Renal cortical epithelial cell (primary cell): ENCODE data around the gene HOXA3. TPM values are rescaled to one million over a fixed set of nuclear protein-coding genes. Genes with fewer than 3 reads are reported as not detected.

Experiments used
- DNase-seq: peaks from one replicate; pipeline ENCODE4 v3.0.0-alpha.2; 2011; ENCODE audit warnings: low read depth
- total RNA-seq: library from RNA; depleted of rRNA; stranded (reverse); fragments of >200 nt; gene quantifications from 2 replicates; pipeline ENCODE4 v1.2.3, GENCODE V29; 2014

HOXA3 gene
- total RNA-seq, 1 donor from 2014 or later: 7.2 TPM

- DNase-seq: no peak
Measured at GRCh38 chr7:27178366-27178765, 26.0 kb upstream of the HOXA3 start.

DNA sequence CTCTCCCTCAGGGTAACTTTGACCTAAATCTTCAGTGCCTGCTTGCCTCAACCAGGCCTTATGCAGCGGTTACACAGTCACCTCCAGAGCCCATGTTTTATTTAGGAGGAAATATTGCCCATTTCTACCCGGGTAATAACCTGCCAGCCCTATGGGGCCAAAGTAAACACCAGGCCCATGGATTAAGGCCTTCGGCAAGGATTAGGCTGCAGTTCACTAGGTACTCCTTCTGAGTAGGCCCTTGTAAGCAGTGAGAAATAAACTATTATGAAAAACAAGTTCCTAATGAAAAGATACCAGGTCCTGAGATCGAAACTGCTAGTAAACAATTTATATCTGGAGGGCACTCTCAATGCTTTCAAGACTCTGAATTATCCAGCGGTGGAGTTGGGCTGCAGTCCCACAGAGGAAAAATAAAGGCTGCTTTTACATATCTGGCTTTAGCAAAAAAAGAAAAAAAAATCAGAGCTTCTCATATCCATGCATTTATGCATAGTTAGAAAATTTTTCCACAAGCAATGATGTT, 25.5 kb upstream of the HOXA3 start:
- DNase-seq: no peak

DNA sequence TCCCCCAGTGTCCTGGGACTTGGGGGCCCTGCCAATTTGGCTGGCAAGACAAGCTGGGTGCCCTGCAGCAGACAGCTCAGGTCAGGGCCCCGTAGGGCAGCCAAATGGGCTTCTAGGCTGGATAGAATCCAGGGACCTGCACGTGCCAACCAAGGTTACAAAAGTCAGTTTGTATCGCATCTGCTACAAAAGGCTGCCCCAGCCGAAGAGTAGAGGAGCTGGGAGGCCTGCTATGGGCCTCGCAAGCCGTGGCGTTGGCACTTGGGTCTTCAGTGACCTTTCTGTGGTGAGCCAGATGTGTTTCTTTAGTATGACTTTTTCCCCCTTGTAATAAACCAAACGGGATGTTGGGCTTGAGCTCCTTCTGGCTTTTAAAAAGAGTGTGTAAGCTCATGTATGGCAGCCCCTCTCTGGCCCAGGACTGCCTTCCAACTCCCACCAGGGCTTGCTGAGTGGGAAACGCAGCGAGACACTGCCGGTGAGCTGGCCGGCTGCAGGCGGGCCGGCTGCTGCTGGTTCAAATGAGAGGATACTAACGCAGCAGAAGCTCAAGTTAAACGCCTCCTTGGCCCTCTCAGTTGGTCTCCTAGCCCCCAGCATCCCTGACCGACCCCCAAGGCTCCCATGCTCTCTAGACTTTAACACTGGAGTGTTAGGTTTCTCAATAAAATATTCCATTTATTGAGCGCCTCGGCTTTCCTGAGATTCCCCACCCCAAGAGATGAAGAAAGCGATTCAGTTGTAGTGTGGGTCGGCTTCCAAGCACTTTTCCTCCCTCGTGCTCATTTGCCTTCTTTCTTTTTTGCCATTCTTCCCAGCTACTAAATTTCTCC, 24.8 kb upstream of the HOXA3 start:
- DNase-seq: no peak

GRCh38 chr7:27176524-27176845, 24.1 kb upstream of the HOXA3 start:
- DNase-seq: no peak

DNA sequence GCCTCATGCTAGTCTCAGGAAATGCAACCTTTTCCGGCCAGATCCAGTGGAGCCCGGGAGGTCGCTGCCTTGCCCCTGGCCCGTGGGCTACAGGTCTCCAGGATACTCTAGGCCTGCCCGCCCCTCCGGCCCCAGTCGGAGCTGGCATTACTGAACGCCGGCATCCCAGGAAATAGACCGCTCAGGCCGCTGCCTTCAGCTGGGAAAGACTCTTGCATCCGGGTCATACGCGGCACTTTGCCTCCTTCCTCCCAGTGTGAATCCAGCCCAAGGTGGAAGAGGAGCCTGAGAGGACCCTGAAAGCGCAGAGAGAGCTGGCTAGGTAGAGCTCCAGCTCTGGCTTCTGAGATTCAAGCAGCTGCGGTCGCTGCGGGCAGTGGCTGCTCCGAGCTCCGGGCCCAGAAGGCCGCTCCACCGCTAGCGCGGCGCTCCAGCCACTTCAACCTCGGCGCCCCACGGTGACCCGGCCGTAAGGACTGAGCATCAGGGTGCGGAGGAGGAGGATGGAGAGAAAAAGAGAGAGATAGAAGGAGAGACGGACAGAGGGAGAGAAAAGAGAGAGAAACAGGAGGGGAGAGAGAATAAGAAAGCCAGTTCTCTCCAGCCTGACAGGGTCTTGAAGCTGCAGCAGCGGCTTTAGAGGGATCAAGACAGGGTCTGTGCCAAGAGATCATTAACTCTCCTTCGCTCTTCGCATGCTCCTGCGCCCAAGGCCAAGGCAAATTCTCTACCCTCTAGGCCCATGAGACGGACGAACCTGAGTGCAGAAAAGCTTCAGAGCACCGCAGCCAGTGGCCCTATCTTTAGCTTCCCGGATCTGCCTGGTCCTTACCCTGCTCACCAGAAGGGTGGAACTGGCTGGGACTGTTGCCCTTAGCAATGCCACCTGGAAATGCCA, 23.5 kb upstream of the HOXA3 start:
- no peak for DNase-seq

GRCh38 chr7:27174874-27175625, 22.7 kb upstream of the HOXA3 start:
- peak; percentile 86 for DNase-seq

DNA sequence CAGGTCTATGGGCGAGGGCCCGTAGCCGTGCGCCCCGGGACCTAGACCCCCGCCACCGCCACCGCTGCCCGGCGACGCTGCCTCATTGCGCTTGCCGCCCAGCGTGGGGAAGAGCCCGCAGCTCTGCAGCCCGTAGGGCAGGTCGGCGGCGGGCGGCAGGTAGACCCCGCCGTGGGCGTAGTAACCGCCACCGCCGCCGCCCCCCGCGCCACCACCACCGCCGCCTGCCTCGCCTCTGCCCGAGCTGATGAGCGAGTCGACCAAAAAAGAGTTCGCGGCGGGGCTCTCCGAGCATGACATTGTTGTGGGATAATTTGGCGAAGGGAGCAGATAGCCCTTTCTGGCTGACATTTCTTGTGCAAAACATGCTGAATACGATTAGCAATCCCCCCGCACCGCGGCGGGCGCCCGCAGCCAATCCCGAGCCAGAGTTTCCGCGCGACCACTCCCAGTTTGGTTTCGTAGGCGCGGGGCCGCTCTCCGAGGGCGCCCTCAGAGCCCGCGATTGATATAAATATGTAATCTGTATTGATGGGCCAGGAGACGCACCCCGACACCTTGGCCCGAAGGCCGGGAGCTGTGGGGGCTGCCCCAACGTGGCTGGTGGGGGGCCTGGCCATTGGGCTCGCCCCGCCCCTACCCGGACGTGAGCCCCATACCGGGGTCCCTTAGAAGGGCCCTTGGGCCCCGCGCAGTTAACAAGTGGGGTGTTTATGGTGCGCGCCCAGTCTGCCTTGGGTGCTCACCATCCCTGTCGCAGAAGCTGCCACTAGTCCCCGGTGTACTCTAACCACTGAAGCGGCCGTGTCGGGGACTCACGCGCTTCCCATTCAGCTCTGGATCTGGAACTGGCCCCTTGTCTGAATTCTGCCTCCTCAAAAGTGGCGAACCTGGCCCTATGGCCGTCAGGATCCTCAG, 21.8 kb upstream of the HOXA3 start, which contains the start of gene HOXA10:
TSS of gene HOXA10 (minus strand) at position 365 of the 918 bp plus-strand sequence. CDS start at position 351, 14 bp downstream.
- DNase-seq: peak; percentile 53

DNA sequence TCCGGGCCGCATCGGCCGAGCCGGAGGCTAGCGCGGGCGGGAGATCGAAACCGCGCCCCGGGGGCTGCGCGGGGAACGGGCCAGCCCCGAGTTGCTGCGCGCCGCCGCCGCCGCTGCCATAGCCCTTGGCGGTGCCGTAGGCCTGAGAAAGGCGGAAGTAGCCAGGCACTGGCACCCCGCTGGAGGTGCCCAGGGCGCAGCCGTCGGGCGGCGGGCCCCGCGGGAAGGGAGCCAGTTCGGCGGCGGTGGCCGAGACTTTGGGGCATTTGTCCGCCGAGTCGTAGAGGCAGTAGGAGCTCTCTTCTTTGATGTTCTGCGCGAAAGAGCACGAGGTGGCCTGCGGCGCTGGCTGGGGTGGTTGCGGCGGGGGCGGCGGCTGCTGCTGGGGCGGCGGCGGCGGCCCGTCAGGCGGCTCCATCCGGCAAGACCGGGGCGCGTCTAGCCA, 21.1 kb upstream of the HOXA3 start:
- DNase-seq: no peak

- no peak for DNase-seq
Measured at GRCh38 chr7:27172823-27173510, 20.6 kb upstream of the HOXA3 start.

DNA sequence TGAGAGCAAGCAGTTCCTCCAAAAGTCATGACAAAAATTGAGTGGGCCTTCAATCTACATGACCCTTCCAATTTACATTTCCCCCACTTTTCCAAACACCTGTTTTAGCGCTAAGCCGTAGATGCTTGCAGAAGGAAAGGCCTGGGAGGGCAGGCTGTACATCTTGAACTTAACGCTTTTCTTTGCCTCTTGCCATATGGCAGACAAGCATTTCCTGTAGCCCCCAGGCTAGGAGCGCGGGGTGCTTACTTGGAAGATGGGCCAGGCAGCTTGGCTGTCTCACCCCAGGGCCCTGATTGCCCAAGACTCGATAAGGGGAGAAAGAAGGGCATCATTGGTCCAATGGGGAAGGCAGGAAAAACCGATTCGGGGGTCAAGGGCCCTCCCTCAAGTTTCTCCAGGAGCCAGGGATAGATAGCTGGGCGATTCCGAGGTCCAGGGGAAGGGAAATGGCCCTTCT, 20.0 kb upstream of the HOXA3 start:
- DNase-seq: no peak

DNA sequence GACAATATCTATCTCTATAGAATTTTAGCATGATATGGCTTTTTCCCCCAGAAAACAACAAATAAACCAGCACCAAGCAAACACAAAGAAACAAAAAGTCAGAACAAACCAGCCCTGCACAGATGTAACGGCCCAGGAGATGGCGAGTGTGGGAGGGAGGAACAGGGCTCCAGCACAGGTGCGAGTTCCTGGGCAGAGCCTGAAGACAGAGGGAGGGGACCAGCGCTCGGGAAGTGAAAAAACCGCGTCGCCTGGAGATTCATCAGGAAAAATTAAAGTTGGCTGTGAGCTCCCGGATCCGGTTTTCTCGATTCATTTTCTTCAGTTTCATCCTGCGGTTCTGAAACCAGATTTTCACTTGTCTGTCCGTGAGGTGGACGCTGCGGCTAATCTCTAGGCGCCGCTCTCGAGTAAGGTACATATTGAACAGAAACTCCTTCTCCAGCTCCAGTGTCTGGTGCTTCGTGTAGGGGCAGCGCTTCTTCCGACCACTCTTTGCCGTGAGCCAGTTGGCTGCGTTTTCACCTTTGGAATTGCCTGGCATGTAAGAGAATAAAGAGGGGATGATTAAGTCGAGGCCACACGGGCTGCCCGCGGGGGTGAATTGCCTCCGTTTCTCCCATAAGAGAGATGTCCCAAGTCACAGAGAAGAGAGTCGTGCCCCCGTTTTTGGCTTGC, 19.4 kb upstream of the HOXA3 start:
- DNase-seq: no peak

- DNase-seq: no peak
Measured at GRCh38 chr7:27171325-27171636, 18.9 kb upstream of the HOXA3 start.

DNA sequence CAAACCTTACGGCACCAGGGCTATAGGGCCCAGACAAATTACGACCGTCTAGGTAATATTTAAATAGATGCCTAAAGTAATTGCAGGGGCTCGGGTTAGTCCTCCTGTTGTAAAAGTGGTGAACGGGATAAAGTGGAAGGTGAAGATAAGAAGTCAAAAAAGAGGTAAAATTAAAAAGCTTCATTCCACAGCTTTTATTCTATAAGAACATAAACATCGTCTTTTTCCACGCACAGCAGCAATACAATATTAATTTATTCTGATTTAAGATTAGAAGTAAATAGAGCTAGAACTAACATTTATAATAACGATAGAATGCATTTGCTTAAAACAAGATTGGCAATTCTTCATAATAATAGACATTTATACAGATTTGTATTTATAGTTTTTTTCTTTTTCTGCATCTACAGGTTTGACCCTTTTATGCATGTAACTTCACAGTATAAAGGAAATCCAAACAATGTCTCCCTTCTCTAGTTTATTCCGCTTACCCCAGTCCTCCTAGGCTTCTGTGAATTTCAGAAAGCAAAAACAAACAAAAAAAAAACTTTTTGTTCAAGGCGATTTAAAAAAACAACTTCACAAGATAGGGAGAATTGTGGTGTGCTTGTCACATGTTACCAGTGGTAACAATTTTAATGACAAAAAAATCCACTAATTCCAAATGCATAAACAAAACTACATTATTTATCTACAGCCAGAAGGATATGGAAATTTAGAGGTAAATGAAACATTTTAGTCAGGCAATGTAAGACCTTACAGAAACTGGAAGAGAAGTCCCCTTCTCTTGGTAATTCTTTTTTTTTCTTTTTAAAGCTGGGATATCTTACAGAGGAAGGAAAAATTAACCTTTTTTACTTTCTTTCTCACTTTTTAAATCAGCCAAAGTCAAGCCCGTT, 18.3 kb upstream of the HOXA3 start:
- DNase-seq: no peak

DNA sequence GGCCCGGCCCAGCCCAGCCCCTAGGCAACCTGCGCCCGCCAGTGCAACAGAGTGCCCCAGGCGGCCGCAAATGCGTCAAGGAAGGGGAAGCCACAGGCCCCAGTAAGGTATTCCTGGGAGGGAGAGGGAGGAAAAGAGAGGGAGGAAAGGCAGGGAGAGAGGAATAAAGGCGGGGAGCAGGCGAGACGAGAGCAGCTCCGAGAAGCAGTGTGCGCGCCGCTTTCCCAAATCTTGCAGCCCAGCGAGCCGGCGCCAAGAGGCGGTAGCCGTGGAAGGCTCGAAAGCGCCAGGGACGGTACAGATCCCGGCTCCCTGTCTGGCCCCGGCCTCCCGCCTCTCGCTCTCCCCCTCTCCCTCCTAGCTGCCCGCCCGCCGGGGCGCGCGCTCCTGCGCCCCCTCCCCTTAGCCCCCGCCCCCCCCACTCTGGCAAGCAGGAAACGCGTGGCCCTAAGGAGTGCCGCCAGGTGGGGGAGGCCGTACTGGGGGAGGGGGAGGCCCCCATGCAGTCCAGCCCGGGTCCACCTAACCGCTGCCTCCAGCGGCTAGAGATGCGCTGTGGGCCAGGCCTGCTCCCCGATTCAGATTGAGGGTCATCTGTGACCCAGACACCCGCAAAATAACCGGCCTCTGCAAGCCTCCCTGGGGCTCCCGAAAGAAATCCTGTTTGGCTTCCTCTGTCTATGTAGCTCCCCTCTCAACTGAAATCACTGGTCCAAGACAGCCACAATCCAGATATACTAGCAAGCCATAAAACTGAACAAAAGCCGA, 17.5 kb upstream of the HOXA3 start:
- peak; percentile 61 for DNase-seq

DNA sequence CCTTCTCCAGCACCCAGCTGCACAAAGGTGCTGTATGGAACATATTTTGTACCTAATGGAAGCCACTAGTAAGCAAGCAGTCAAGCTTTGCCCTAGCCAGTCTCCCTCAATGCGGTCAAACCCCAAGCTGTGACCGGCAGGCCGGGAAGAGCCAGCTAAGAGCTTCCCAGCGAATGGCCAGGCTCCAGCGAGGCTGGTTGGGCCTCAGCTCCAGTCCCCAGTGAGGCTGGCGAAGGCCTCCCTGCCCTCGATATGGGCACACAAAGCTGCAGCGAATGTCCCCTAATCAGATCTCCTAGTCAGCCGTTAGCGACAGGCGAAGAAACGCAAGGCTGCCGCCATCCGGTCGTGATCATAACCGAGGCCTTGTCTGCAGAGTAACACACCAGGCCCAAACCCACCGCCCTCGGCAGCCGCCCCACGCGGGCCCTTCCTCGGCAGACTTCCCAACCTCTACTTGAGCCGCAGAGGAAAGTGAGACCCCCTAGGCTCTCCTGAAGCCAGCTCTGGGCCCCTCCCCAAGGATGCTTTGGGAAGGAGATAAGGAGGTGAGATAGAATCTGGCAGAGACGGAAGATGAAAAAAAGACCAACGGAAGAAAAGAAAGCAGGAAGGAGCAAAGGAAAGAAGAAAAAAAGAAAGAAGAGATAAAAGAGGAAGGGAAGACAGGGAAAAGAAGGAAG, 16.0 kb upstream of the HOXA3 start:
- no peak for DNase-seq

DNA sequence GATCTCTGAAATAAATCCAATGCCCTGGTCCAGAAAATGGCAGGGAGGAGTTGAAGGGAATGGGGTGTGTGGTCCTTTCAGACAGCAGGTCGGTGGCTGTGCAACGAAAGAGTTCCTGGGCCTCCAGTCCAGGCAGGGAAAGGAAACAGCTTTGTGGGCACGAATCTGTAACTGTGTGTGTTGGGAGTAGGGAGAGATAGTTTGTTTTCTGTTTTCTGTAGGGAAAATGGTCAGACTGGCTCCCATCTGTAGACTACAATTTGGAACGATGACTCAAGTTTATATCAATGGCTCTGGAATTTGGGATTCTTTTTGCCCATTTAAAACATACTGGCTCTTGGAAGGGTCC, 15.5 kb upstream of the HOXA3 start:
- DNase-seq: no peak
